Heart left ventricle (tissue), 16 donors: ENCODE measurements around the gene SRPRB. TPM values are rescaled to one million over a fixed set of nuclear protein-coding genes. Genes with fewer than 3 reads are reported as not detected.

ENCODE experiments used
- ATAC-seq, 4 donors: fragments of 200-7000 bp; cut with Tn5 transposase; one replicate each; pipeline ENCODE4 v1.9.1; 2020 to 2022; ENCODE audit warnings: moderate library complexity in 4 of 4, mild to moderate bottlenecking in 3 of 4, moderate number of reproducible peaks in 1 of 4
- DNase-seq, 5 donors: peaks; one replicate each; pipeline ENCODE4 v3.0.0-alpha.2; 2020
- H3K27ac ChIP-seq, 12 donors: fragments of 200-600 bp; sonication (generic) in 4 of 12; one replicate each; pipeline versions ENCODE4 v1.5.0 to v1.8.0; 2016 to 2022; ENCODE audit warnings: mild to moderate bottlenecking in 2 of 12
- H3K27me3 ChIP-seq, 9 donors: fragments of 200-600 bp; sonication (generic) in 2 of 9; one replicate each; pipeline versions ENCODE4 v1.5.1 to v1.8.0; 2016 to 2022; ENCODE audit warnings: mild to moderate bottlenecking in 3 of 9
- H3K36me3 ChIP-seq, 9 donors: fragments of 200-600 bp; sonication (generic) in 2 of 9; one replicate each; pipeline versions ENCODE4 v1.5.0 to v1.8.0; 2018 to 2022; ENCODE audit warnings: mild to moderate bottlenecking in 2 of 9
- H3K4me1 ChIP-seq, 12 donors: fragments of 200-600 bp; sonication (generic) in 4 of 12; one replicate each; pipeline versions ENCODE4 v1.5.0 to v1.8.0; 2016 to 2022; ENCODE audit warnings: mild to moderate bottlenecking in 3 of 12
- H3K4me3 ChIP-seq, 12 donors: fragments of 200-600 bp; sonication (generic) in 4 of 12; one replicate each; pipeline versions ENCODE4 v1.5.0 to v1.8.0; 2017 to 2022; ENCODE audit warnings: mild to moderate bottlenecking in 9 of 12, moderate library complexity in 4 of 12
- H3K9me3 ChIP-seq, 12 donors: fragments of 200-600 bp; sonication (generic) in 4 of 12; one replicate each; pipeline versions ENCODE4 v1.5.0 to v1.8.0; 2016 to 2022; ENCODE audit warnings: mild to moderate bottlenecking in 1 of 12
- POLR2A ChIP-seq, 2 donors: fragments of 450-650 bp; IDR thresholded peaks; one replicate each; pipeline ENCODE4 v1.6.1; 2017; ENCODE audit warnings: antibody characterized with exemption in 2 of 2, mild to moderate bottlenecking in 2 of 2, moderate library complexity in 2 of 2
- WGBS, 4 donors: extraction: QIAGEN DNeasy Blood & Tissue Kit in 2 of 4; methylation state at CpG; one replicate each; pipeline versions ENCODE4 v1.1.5 to v1.1.7; 2013 to 2018; 5-methylcytosine and 5-hydroxymethylcytosine counted together
- intact Hi-C, 10 donors: fragments of 100-400 bp; cut with DNase I; formaldehyde crosslinking; loops; one replicate each; pipeline versions ENCODE4 v1.11.1 to v1.14.2; 2022
- polyA plus RNA-seq, 2 donors: library from polyadenylated mRNA; stranded (reverse); fragments of 200-250 nt; gene quantifications; one replicate each; pipeline ENCODE4 v1.2.3, GENCODE V29; 2013
- total RNA-seq, 9 donors: library from RNA; depleted of rRNA in 2 of 9; stranded (reverse); fragments of >200 nt in 2 of 9; fragmentation: NEBNext Ultra II Directional in 3 of 9; extraction: Animal tissue kit (Norgen Biotek cat#: 25700) in 3 of 9; gene quantifications; one replicate each; pipeline versions ENCODE4 v1.1.0 to v1.2.4, GENCODE V29; 2016 to 2023
- TF ChIP-seq, protein P1 (sequence below), 12 donors: fragments of 200-600 bp; sonication (generic) in 4 of 12; IDR thresholded peaks; one replicate each; pipeline versions ENCODE4 v1.5.0 to v1.8.0; 2018 to 2022; ENCODE audit warnings: antibody characterized with exemption in 12 of 12, mild to moderate bottlenecking in 5 of 12
- donor health status: ischemic (EF 13 %, LVEDD 7.1; RV severe dilation, severe dysfunction).
- donor health status: healthy with polysubstance abuse.
- donor health status: DM: no; HTN: yes; CAD: no.
- donor health status: DM: no; HTN: no; CAD: no.
- donor health status: ischemic (EF 25% LVEDD 6.9; RV normal size, moderate dysfunction).
- donor health status: ischemic (EF 25% LVEDD 5.7; RV mildly dilated, moderate dysfunction).
- donor health status: healthy.
- donor health status: DM: yes; HTN: yes; CAD: no.
- donor health status: ischemic (EF 35%, LVEDD 5.7; RV mildly dilated, moderate dysfunction).
- donor health status: nonischemic (EF 11% LVEDD 7.7; RV severe dilation, severe dysfunction).
- donor health status: DM: yes; HTN: yes; CAD: no.
- donor health status: PGD.
- donor health status: ischemic (EF 29% LVEDD 5.4; RV normal size, mild dysfunction).
- donor health status: nonischemic (EF 23%, LVEDD 6.1; RV moderate dilation, normal function).

The SRPRB gene
- total and polyA plus RNA-seq, 11 donors = 13.3 to 55.0 (median 24.9) TPM

DNA sequence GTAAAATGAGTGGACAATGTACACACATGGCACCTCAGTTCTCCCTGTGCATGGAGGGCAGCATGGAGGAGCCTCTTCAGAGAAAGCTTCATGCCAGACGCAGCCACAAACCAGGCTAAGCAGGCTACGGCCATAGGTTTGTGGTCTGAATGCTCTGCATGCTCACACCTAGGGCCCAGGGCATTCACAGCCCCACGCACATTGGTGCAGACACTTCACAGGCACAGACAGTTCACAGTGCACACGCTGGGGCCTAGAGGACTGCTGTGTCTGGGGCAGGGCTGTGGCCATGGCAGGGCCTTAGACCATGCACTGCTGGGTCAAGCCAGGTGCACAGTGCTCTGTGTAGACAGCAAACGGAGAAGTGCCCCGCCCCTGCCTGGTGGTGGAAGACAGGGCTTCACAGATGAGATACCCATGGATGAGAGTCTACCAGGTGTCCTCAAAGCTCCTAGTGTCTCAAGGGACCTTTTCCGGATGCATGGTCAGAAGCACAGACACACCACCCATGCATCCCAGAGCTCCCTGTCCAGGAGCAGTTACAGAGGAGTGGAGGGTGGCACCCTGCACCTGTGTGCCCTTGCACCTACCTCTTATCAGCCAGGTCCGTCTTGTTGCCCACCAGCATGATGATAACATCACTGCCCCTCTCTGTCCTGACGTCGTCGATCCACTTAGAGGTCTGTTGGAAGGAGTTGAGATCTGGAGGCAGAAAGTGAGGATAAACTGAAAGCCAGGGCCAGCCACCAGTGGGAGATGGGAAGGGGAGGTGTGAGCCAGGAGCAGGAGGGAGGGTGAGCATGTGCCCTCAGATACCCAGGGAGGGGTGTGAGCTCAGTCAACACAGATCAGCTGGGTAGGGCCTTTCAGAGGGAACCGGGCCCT is 33.5 kb downstream of the SRPRB start:
- 90 to 93% (median 92%) methylated on average over 7 to 12 of the region's 12 CpGs for WGBS, 4 donors
- intact Hi-C loops = no loop called here
- no peak for ATAC-seq
- H3K36me3 ChIP-seq = peaks cover 0 to 31% (median 12%) of the 10 kb centered on the region in 9 donors
- no peaks in the 10 kb centered on the region for H3K9me3 ChIP-seq
- H3K4me3 ChIP-seq = no peak overlapping the region
- no peaks in the 10 kb centered on the region for H3K27me3 ChIP-seq
- H3K27ac ChIP-seq = no peak overlapping the region
- peaks cover 0 to 13% (median 0%) of the 10 kb centered on the region in 12 donors for H3K4me1 ChIP-seq
- TF ChIP-seq POLR2A (IDR thresholded peaks at IDR 0.05) = no peak
- TF ChIP-seq, protein P1, sequence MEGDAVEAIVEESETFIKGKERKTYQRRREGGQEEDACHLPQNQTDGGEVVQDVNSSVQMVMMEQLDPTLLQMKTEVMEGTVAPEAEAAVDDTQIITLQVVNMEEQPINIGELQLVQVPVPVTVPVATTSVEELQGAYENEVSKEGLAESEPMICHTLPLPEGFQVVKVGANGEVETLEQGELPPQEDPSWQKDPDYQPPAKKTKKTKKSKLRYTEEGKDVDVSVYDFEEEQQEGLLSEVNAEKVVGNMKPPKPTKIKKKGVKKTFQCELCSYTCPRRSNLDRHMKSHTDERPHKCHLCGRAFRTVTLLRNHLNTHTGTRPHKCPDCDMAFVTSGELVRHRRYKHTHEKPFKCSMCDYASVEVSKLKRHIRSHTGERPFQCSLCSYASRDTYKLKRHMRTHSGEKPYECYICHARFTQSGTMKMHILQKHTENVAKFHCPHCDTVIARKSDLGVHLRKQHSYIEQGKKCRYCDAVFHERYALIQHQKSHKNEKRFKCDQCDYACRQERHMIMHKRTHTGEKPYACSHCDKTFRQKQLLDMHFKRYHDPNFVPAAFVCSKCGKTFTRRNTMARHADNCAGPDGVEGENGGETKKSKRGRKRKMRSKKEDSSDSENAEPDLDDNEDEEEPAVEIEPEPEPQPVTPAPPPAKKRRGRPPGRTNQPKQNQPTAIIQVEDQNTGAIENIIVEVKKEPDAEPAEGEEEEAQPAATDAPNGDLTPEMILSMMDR (IDR thresholded peaks at IDR 0.05) = no peak
- no peak for DNase-seq

GRCh38 chr3:133840055-133840737 is 34.6 kb downstream of the SRPRB start:
- no peak for DNase-seq
- intact Hi-C loops = no loop called here
- TF ChIP-seq, protein P1 (IDR thresholded peaks at IDR 0.05) = no peak
- TF ChIP-seq POLR2A (IDR thresholded peaks at IDR 0.05) = no peak
- no peak overlapping the region for H3K4me3 ChIP-seq
- peaks cover 0 to 29% (median 12%) of the 10 kb centered on the region in 9 donors for H3K36me3 ChIP-seq
- 89 to 96% (median 91%) methylated on average over 9 of the region's 9 CpGs for WGBS, 4 donors
- ATAC-seq = no peak
- H3K27me3 ChIP-seq = no peaks in the 10 kb centered on the region
- peaks cover 0 to 13% (median 0%) of the 10 kb centered on the region in 12 donors for H3K4me1 ChIP-seq
- peaks cover 0 to under 1% (median 0%) of the 10 kb centered on the region in 12 donors for H3K9me3 ChIP-seq
- H3K27ac ChIP-seq = no peak overlapping the region

DNA sequence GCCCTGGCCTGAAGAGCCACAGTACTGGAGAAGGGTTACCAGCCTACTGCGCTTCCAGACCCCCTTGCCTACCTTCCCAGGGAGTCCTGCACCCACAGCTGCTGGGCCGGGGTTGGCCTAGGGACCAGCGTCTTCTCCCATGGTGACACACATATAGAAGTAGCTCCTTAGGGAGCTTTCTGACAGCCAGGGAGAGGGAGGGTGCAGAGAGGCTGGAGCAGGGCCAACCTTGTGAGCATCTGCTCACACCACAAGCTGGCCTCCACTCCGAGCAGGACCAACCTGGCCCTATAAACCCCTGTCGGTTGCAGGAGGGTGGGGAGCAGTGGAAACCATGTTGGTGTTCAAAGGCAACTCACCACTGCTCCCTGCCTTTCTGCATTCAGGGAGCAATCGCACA is 35.2 kb downstream of the SRPRB start:
- TF ChIP-seq, protein P1 (IDR thresholded peaks at IDR 0.05) = no peak
- Histone ChIP-seq H3K27me3 (no peaks in the 10 kb centered on the region), H3K36me3 (peaks cover 0 to 29% (median 12%) of the 10 kb centered on the region in 9 donors), H3K4me1 (peaks cover 0 to 13% (median 0%) of the 10 kb centered on the region in 12 donors), H3K27ac (no peak overlapping the region), H3K9me3 (peaks cover 0 to 4% (median 0%) of the 10 kb centered on the region in 12 donors), H3K4me3 (no peak overlapping the region)
- intact Hi-C loops = no loop called here
- WGBS, 4 donors = 81 to 88% (median 84%) methylated on average over 4 to 6 of the region's 6 CpGs
- no peak for DNase-seq
- ATAC-seq = no peak

GRCh38 chr3:133841196-133841595 is 35.6 kb downstream of the SRPRB start:
- Histone ChIP-seq H3K36me3 (peaks cover 0 to 29% (median 12%) of the 10 kb centered on the region in 9 donors), H3K27ac (no peak overlapping the region), H3K27me3 (no peaks in the 10 kb centered on the region), H3K4me1 (peaks cover 0 to 13% (median 0%) of the 10 kb centered on the region in 12 donors), H3K9me3 (peaks cover 0 to 4% (median 0%) of the 10 kb centered on the region in 12 donors), H3K4me3 (no peak overlapping the region)
- intact Hi-C loops = no loop called here
- TF ChIP-seq POLR2A (IDR thresholded peaks at IDR 0.05) = no peak
- TF ChIP-seq, protein P1 (IDR thresholded peaks at IDR 0.05) = no peak
- ATAC-seq (peak in 1 of 4 donors; percentile 7), DNase-seq (no peak)
- 86 to 93% (median 90%) methylated on average over 7 to 8 of the region's 8 CpGs for WGBS, 4 donors
